Kidney glomerular epithelial cell (primary cell): ENCODE data around the gene ARIH1.
"Not testable (repeated sequence)": the region's sequence is repeated elsewhere in the genome, so short reads cannot be mapped to it uniquely, and the experiment has no call there.

Experiments
- DNase-seq: peaks from one replicate; lab custom pipeline; 2025; lab: John Stamatoyannopoulos, UW

Gene ARIH1, protein sequence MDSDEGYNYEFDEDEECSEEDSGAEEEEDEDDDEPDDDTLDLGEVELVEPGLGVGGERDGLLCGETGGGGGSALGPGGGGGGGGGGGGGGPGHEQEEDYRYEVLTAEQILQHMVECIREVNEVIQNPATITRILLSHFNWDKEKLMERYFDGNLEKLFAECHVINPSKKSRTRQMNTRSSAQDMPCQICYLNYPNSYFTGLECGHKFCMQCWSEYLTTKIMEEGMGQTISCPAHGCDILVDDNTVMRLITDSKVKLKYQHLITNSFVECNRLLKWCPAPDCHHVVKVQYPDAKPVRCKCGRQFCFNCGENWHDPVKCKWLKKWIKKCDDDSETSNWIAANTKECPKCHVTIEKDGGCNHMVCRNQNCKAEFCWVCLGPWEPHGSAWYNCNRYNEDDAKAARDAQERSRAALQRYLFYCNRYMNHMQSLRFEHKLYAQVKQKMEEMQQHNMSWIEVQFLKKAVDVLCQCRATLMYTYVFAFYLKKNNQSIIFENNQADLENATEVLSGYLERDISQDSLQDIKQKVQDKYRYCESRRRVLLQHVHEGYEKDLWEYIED

DNA sequence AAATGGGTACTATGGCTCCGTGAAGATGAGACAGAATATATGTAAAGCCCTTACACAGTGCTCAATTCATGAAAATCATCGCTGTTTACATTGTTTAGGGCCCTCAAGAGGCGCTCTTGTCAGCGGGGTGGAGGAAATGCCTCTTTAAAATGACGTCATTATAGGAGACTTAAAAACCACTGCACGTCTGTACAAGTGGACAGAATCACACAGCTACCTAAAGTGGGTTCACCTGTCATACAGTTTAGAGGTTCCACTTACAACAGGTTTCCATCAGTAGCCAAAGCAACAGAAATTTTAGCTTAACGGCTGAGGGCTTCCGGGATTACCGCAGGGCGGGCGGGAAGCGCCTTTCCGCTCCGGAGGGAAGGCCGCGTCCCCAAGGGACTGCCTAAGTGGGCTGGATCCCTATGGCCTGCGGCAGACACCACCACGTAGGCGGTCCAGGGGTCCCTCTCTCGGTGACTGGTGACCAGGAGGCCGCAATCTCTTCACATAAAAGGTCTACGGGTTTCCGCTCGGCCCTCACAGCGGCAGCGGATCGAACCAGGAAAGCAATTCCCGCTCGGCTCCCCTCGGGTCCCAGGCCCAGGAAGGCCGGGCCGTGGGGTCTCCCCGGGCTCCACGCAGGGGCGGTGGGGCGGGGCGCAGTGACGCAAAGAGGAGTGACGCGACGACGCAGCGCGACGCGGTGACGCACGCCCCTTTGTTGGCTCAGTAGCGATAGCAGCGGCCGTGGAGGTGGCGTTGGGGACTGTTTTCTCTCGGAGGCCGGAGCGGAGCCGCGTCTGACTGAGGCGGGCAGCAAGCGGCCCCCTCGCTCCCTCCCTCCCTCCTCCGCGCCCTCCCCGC lies at the start of gene ARIH1:
Gene ARIH1, plus strand, starts transcription at position 717 of the 852 bp plus-strand sequence. CDS start 310 bp downstream, outside the sequence.
- peak; percentile 77 for DNase-seq

- DNase-seq = no peak
Observed at GRCh38 chr15:72426753-72427152, 47.4 kb upstream of the ARIH1 start.

DNA sequence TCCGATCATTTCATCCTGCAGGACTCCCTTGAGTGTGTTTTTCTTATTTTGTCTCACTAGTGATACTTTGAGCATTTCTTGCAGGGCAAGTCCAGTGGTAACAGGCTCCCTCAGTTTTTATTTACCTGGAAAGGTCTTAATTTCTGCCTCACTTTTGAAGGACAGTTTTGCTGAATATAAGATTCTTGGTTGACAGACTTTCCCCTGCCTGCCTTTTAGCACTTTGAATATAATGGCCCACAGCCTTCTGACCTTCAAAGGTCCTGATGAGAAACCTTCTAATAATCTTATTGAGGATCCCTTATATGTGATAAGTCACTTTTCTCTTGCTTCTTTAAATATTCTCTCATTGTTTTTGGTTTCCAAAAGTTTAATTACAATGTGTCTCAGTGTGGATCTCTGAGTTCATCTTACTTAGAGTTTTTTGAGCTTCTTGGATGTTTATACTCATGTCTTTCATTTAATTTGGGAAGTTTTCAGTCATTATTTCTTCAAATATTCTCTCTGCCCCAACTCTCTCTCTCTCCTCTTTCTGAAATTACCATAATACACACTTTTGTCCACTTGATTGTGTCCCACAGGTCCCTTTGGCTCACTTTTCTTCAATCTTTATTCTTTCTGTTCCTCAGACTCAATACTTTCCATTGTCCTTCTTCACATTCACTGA lies 36.3 kb upstream of the ARIH1 start:
- no peak for DNase-seq

GRCh38 chr15:72442848-72443247 lies 31.3 kb upstream of the ARIH1 start:
- not testable (repeated sequence) for DNase-seq

DNA sequence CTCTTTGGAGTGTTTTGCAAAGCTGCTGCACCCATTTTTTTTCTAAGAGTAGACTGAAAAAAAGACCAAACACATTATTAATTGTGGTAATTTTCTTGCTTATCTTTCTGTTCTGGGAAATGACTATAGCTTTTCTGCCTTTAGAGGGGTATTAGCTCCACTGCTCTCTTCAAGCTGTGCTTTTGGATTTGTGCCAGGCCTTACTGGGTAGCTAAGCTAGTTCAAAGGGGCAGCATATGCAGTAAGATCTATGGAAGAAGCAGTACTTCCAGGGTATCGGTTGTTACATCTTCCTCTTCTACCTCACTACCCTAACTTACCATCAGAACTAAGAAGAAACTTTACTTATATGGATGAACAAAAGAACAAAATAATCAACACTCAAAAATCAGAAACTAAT lies 28.7 kb upstream of the ARIH1 start:
- DNase-seq = no peak

DNA sequence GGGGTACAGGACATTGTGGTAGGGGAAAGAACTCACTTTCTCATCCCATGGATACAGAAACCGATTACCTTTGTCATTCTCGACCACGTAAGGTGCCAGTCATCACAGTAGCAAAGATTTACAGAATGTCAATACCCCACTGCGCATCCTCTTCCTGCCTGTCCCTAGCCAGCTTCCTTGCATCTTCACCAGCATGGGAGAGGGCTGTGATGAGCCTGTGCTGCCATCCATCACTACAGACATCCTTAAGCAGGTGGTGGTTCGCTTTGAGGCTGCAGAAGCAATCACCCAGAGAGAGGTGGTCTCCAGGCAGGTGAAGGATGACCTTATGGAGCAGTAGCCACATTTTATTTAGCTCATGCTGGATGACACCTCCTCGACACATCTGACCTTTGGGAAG lies 23.3 kb upstream of the ARIH1 start:
- DNase-seq = no peak

GRCh38 chr15:72451224-72451623 lies 22.9 kb upstream of the ARIH1 start:
- no peak for DNase-seq

- DNase-seq = no peak
Observed at GRCh38 chr15:72456684-72457083, 17.4 kb upstream of the ARIH1 start.

DNA sequence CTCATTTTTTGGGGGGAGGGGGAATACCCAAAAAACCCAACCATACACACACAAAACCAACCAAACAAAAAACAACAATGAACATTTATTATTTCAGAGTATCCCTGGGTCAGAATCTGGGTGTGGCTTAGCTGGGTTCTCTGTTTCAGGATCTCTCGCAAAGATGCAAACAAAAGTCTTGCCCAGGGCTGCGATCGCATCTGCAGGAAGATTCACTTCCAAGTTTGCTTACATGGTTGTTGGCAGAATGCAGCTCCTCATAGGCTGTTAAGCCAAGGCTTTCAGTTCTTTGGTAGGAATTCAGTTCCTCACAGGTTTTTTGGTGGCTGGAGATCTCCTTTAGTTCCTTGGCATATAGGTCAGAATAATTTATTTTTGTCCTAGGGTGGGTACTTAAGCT lies 13.7 kb upstream of the ARIH1 start:
- DNase-seq = no peak

GRCh38 chr15:72463702-72464101 lies 10.4 kb upstream of the ARIH1 start:
- DNase-seq = no peak

DNA sequence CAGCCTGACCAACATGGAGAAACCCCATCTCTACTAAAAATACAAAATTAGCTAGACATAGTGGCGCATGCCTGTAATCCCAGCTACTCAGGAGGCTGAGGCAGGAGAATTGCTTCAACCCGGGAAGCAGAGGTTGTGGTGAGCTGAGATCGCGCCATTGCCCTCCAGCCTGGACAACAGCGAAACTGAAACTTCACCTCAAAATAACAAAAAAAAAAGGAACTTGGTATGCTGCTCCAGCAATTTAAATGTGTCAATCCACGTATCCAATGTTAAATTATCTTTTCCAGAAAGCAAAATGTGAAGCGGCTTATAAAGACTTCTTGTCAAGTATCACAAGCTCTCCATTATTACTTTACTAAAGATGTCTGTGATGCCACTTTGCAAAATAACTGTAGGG lies 9.9 kb upstream of the ARIH1 start:
- DNase-seq = no peak

DNA sequence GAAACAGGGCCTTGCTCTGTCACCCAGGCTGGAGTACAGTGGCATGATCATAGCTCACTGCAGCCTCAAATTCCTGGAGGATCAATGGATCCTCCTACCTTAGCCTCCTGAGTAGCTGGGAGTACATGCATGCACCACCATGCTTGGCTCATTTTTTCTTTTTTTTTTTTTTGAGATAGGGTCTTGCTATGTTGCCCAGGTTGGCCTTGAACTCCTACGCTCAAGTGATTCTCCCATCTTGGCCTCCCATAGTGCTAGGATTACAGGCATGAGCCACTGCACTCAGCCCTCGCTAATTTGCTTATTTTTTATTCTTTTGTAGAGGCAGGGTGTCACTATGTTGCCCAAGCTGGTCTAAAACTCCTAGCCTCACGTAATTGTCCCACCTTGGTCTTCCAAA lies 6.0 kb upstream of the ARIH1 start:
- no peak for DNase-seq

GRCh38 chr15:72472992-72473610 lies 1.0 kb upstream of the ARIH1 start:
- no peak for DNase-seq

DNA sequence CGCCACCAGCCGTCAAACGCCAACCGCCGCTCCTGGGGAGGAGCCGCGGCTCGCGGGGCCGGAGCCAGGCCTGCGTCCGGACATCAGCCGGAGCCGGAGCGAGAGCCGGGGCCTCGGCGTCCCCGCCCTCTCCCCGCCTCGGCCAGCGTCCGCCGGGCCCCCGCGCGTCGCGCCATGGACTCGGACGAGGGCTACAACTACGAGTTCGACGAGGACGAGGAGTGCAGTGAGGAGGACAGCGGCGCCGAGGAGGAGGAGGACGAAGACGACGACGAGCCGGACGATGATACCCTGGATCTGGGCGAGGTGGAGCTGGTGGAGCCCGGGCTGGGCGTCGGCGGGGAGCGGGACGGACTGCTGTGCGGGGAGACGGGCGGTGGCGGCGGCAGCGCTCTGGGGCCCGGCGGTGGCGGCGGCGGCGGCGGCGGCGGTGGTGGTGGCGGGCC lies 359 bp downstream of the ARIH1 start:
- DNase-seq = no peak

DNA sequence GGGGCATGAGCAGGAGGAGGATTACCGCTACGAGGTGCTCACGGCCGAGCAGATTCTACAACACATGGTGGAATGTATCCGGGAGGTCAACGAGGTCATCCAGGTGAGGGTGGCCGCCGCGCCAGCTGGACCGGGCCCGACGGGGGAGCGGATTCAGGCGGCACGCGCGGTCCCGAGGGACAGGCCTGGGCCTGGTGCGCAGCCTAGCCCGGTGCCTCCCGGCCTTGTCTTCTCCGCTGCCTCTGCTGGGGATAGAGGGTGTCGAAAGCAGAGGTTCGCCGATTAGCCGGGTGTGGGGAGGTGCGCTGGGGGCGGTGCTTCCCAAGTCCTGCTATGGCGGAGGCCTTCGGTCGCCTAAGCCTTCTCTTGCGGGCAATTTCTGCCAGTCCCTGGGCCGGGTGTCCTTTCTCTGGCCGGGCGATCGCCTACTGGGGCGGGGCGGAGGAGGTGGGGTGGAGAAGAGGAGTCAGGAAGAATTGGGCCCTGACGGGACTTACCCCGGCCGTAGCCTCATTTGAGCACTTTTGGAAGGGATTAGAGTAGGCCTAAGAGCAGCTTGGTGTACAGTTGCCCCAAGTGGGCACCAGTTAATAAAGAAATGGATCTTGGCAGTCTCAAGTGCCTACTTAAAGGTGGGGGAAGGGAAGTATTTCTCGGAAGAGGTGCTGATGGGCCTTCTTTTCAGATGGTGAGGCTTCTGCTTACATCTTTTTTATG lies 940 bp downstream of the ARIH1 start:
- peak; percentile 66 for DNase-seq

- no peak for DNase-seq
Observed at GRCh38 chr15:72475674-72476073, 1.5 kb downstream of the ARIH1 start.

GRCh38 chr15:72476330-72476729 lies 2.2 kb downstream of the ARIH1 start:
- not testable (repeated sequence) for DNase-seq

DNA sequence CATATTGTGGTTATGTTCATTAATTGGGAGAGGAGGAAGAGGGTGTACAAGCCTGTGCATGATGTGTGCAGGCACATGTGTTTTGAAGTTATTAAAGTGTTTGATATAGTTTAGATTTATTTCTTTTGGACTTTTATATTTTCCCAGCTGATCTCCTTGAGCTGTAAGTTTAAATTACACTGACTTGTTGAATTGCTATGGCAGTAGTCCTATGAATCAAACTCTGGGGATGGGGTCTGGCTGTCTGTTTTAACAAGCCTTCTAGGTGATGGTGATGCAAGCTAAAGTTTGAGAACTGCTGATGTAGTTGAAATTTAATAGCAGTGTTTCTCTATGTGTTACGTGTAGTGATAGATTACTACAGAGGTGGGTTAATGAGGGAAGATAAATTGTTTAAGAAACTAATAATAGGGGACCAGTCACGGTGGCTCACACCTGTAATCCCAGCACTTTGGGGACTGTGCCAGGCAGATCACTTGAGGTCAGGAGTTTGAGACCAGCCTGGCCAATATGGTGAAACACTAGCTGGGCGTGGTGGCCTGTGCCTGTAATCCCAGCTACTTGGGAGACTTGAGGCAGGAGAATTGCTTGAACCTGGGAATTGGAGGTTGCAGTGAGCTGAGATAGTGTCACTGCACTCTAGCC lies 7.0 kb downstream of the ARIH1 start:
- DNase-seq = no peak

DNA sequence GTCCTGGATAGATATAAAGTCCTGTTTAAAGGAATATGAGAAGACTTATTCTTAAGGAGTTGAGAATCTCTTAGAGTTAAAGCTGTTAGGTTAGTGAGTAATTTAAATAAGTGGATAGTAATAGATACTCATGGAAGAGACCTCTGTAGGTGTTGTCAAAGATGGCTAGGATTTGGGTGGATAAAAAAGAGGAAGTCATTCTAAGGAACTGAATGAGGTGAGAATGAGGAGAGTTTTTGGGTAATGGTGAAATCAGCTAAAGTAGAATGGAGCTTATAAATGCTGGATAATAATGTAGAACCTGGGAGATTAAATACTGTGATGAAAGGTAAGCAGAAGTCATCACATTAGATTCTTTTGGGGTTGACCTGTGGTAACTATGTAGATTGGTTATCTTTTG lies 8.1 kb downstream of the ARIH1 start:
- no peak for DNase-seq

DNA sequence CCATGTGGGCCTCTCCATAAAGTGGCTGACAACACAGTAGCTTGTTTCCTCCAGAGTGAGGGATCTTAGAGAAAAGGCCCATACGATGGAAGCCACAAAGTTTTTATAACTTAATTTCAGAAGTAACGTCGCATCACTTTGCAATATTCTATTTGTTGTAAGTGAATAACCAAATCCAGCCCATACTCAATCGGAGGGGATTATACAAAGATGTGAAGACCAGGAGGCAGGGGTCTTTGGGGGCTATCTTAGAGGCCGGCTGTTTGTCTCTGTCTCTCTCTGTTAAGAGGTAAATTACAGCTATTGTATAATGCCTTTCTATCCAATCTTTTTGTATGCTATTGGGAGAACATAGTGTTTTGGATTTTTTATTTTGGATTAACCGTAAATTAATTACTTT lies 9.1 kb downstream of the ARIH1 start:
- no peak for DNase-seq

DNA sequence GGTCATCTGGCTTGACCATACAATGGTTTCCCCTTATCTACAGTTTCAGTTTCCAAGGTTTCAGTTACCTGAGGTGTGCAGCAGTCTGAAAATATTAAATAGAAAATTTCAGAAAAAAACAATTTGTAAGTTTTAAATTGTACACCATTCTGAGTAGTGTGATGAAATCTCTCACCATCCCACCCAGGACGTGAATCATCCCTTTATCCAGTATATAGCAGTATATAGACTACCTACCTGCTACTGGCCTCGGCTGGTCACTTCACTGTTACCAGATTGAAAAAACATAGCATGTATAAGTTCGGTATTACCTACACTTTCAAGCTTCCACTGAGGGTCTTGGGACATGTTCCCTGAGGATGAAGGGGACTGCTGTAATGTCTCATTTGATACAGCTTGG lies 12.0 kb downstream of the ARIH1 start:
- no peak for DNase-seq
